Measurements from ENCODE around the gene BIVM.

Gene BIVM

GRCh38 chr13:102784483-102784882 lies 14.4 kb upstream of the BIVM start:
- no peak for DNase-seq (ENCODE audit: low read depth in 2 of 2)

DNA sequence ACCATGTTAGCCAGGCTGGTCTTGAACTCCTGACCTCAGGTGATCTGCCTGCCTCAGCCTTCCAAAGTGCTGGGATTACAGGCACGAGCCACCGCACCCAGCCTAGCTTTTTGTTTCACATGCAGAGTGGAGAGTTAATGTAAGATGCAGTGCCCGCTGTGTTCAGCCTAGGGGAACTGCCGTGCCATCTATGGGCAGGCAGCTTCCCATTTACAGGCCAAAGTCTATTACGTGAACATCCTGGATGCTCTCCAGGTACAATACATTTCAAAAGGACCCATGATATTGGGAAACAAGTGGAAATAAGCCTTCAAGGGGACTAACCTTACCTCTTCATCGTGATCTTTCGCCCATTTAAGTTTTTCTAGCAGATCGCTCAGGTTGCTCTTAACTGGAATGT lies 10.2 kb upstream of the BIVM start:
- DNase-seq (ENCODE audit: low read depth in 2 of 2) = no peak

GRCh38 chr13:102792396-102792795 lies 6.5 kb upstream of the BIVM start:
- DNase-seq (ENCODE audit: low read depth in 2 of 2) = no peak

GRCh38 chr13:102793611-102794355 lies 5.1 kb upstream of the BIVM start:
- DNase-seq (ENCODE audit: low read depth in 2 of 2) = no peak

DNA sequence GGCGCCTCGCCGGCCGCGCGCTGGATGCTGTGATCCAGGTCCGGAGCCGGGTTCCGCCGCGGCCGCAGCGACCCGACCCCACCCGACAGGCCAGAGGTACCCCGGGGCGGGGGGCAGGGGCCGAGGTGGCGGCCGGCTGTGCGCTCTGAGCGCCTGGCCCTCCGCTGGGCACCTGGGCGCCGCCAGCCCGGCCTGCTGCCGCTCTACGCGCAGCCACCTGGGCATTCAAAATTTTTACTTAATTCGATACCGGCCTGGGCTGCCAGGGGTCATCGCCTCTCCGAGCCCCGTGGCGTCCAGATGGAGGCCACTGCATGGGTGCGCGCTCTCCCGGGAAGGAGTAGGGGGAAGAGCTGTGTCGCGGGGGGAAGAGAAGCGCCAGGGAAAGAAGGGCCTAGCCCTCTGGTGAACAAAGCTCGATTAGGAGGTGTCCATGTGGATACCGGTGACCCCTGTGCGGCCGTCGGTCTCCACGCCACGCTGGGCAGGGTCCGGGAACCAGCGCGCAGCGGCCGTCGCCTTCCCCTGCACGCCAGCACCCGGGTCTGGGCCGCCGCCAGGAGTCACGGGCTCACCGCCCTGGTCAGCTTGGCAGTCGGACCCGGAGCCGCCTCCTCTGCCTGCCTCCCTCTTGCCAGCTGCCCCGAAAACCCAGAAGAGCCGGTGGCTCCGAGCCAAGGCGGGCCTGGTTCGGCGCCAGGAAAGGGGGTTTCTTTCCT lies 666 bp downstream of the BIVM start:
- peak in 1 of 2 donors; percentile 6 for DNase-seq (ENCODE audit: low read depth in 2 of 2)

- peak; percentile 79 to 82 for DNase-seq (ENCODE audit: low read depth in 2 of 2)
These were observed 1.5 kb downstream of the BIVM start for GRCh38 chr13:102800145-102801041.

DNA sequence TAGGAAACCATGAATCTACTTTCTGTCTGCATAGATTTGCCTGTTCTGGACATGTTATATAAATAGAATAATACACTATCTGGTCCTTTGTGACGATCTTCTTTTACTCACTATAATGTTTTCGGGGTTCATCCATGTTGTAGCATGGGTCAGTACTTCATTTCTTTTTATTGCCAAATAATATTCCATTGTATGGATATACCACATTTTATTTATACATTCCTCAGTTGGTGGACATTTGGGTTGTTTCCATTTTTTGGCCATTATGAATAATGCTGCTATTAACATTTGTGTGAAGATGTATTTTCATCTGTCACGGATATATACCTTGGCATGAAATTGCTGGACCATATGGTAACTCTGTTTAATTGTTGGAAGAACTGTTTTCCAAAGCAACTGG lies 6.8 kb downstream of the BIVM start:
- no peak for DNase-seq (ENCODE audit: low read depth in 2 of 2)

GRCh38 chr13:102807699-102808098 lies 8.8 kb downstream of the BIVM start:
- DNase-seq (ENCODE audit: low read depth in 2 of 2) = no peak

DNA sequence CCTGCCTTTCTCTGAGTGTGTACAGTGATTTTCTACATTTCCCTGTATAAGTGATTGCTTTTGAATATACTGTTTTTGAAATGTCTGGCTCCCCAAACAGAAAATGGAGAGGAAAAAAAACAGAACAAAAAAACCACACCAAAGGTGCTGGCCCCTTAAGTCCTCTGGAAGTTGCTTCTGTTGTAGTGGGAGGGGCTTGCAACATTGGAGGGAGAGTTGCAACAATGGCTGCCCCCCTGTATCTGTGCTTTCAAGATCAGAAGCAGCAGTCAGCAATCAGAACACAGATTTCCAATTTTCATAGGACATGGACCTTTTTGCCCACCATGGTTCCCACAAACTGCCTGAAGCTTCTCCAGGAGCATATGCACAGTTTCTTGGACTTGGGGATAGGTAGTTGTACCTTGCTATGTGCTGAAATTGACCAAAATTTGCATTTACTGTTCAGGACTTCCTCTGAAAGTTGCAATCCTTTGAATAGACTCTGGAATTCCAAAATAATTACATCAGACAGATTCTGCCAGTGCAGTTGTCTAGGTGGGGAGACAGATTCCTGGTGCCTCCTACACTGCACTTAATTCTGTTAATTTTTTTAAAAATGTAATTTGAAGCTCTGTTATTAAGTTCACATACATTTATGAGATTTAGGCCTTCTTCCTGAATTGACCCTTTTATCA lies 13.8 kb downstream of the BIVM start:
- DNase-seq (ENCODE audit: low read depth in 2 of 2) = no peak

GRCh38 chr13:102814025-102814607 lies 15.2 kb downstream of the BIVM start:
- DNase-seq (ENCODE audit: low read depth in 2 of 2) = no peak

DNA sequence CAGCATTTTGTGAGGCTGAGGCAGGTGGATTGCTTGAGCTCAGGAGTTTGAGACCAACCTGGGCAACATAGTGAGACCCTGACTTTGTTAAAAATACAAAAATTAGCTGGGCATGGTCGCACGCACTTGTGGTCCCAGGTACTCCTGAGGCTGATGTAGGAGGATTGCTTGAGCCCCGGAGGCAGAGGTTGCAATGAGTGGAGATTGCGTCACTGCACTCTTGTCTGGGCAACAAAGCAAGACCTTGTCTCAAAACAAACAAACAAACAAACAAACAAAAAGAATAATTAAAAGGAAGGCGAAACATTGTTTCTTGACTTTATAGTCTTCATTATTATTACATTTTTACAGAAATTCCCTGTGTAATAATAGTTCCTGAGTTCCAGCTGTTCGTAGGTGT lies 15.9 kb downstream of the BIVM start:
- DNase-seq (ENCODE audit: low read depth in 2 of 2) = no peak

DNA sequence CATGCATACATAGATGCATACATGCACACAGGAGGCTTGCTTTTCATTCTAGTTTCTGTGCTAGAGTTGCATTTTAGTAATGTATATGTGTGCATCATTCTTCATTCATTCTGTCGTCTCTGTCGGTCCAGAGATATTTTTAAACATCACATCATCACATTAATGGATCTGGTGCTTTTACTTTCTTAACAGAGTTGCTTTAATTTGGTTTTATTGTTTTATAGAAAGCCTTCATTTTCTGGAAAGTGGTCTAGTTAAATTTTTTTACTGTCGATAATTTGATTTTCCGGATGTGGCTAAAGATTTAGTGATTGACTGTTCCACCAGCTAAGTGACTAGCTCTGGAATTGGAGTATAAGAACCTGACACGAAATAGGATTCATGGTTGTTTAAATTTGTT lies 16.9 kb downstream of the BIVM start:
- no peak for DNase-seq (ENCODE audit: low read depth in 2 of 2)

GRCh38 chr13:102816708-102817107 lies 17.8 kb downstream of the BIVM start:
- DNase-seq (ENCODE audit: low read depth in 2 of 2) = no peak

GRCh38 chr13:102817241-102817640 lies 18.3 kb downstream of the BIVM start:
- no peak for DNase-seq (ENCODE audit: low read depth in 2 of 2)

DNA sequence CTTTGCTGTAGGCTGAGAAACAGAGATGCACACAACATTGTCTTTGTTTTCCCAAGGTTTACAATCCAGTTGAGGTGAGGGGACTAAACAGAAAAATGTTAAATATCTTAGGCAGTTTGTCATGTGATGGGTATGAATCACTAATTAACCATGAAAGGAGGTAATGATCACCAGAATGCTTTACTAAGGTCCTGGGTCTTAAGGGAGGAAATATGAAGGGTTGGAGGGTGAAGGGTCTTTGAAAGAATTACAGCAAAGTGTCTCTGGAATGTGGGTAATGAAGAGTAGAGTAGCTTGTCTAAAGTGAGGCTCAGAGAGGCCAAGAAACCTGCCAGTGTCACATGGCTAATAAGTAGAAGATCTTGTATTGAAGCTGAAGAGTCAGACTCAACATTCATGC lies 19.0 kb downstream of the BIVM start:
- DNase-seq (ENCODE audit: low read depth in 2 of 2) = no peak

- no peak for DNase-seq (ENCODE audit: low read depth in 2 of 2)
These were observed 26.5 kb downstream of the BIVM start for GRCh38 chr13:102825400-102825799.

DNA sequence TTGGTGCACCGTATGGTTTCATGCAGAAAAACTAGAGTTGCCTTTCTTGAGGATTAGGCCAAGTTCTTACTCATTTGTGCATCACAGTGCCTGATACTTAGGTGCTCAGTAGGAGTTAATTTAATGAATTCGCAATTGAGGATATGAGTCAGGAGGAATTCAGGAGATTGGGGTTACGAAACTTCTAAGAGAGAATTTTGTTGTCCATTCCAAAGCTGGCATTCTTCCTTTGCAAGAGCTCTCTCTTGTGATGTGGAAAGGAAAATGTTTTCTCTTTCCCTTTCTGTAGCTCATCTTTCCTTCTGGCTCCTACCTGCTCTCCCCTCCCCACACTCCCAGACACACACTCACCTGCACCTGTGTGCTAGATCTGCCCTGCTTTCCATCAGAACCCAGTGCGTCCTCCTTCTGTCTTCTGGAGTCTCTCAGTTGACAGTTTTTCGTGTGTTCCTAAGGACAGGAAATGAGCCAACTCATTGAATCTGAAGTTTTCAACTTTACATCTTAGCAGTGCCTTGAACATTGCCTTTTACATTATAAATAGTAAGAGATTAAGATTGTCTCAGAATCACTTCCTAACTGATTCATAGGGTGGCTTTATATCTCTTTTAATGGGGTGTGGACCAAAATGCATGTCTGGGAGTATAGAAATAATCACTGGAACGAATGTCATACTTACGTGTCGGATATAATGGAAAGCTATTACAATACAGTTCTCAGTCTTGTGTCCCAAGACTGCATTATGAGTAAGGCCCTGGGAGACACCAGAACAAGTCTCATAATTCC lies 27.2 kb downstream of the BIVM start:
- DNase-seq (ENCODE audit: low read depth in 2 of 2) = no peak

GRCh38 chr13:102830646-102831045 lies 31.7 kb downstream of the BIVM start:
- no peak for DNase-seq (ENCODE audit: low read depth in 2 of 2)

DNA sequence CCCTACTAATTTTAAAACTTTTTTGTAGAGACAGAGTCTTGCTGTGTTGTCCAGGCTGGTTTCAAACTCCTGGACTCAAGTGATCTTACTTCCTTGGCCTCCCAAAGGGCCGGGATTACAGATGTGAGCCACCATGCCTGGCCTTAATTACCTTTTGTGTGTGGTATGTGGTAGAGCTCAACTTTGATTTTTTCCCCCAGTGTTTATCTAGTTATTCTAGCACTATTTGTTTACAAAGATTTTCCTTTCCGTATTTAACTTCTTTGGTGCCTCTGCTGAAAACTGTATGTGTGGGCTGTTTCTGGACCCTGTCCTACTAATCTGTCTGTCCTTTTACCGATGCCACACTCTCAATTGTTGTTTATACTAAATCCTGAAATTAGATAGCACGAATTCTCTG lies 37.6 kb downstream of the BIVM start:
- DNase-seq (ENCODE audit: low read depth in 2 of 2) = no peak

- no peak for DNase-seq (ENCODE audit: low read depth in 2 of 2)
These were observed 39.4 kb downstream of the BIVM start for GRCh38 chr13:102838273-102838672.

DNA sequence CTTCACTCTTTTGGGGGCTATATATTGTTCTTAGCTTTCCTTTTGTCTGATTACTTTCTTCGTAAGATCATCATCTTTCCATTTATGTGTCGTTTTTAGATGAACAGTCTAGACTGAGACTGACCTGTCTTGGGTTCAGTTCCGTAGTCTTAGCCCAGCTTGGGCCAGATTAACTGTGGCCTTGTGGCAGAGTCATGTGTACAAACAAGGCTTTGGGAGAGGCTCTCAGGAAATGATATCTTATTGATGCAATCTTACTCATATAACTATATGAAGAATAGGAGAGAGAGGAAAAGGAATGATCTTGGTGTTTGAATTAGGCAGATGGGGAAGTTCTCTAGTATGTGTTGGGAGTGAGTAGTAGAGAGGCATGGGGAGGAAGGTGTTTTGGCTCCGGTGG lies 40.1 kb downstream of the BIVM start:
- no peak for DNase-seq (ENCODE audit: low read depth in 2 of 2)
